WTC11 (cell line): ENCODE data around the gene NAA60. TPM values are rescaled to one million over a fixed set of nuclear protein-coding genes. Genes with fewer than 3 reads are reported as not detected.

Experiments used
- CREB1 ChIP-seq: sonication (generic); formaldehyde crosslinking; IDR thresholded peaks from 2 replicates; pipeline ENCODE4 v1.8.0; 2023; ENCODE audit warnings: mild to moderate bottlenecking, missing genetic modification reagents
- GRHL2 ChIP-seq: fragments of 250-450 bp; sonication (Bioruptor Pico); IDR thresholded peaks from 2 replicates; pipeline ENCODE4 v1.8.0; 2022; ENCODE audit warnings: mild to moderate bottlenecking, moderate library complexity; ENCODE audit not compliant: insufficient replicate concordance, severe bottlenecking
- HMGA2 ChIP-seq: fragments of 250-450 bp; sonication (Bioruptor Pico); IDR thresholded peaks from 2 replicates; pipeline ENCODE4 v1.4.0; 2021; ENCODE audit warnings: mild to moderate bottlenecking, moderate library complexity
- JAZF1 ChIP-seq: fragments of 250-450 bp; sonication (Bioruptor Pico); IDR thresholded peaks from 2 replicates; pipeline ENCODE4 v1.9.0; 2021; ENCODE audit warnings: moderate library complexity, mild to moderate bottlenecking, inconsistent platforms
- JUN ChIP-seq: sonication (generic); formaldehyde crosslinking; IDR thresholded peaks from 2 replicates; pipeline ENCODE4 v1.8.0; 2023; ENCODE audit warnings: mild to moderate bottlenecking, missing genetic modification reagents
- MYBL2 ChIP-seq: sonication (generic); formaldehyde crosslinking; IDR thresholded peaks from 2 replicates; pipeline ENCODE4 v1.8.1; 2023; ENCODE audit warnings: mild to moderate bottlenecking, moderate library complexity, missing genetic modification reagents
- NR3C1 ChIP-seq: sonication (generic); formaldehyde crosslinking; conservative IDR thresholded peaks from 2 replicates; pipeline ENCODE4 v1.8.1; 2023; ENCODE audit warnings: low read depth, mild to moderate bottlenecking, missing genetic modification reagents
- OVOL2 ChIP-seq: fragments of 250-450 bp; sonication (Bioruptor Pico); IDR thresholded peaks from 2 replicates; pipeline ENCODE4 v1.9.0; 2021; ENCODE audit warnings: mild to moderate bottlenecking, borderline replicate concordance
- SOX15 ChIP-seq: fragments of 250-450 bp; sonication (Bioruptor Pico); IDR thresholded peaks from 2 replicates; pipeline ENCODE4 v1.9.0; 2021; ENCODE audit warnings: mild to moderate bottlenecking
- TCF7 ChIP-seq: sonication (generic); formaldehyde crosslinking; IDR thresholded peaks from 2 replicates; pipeline ENCODE4 v1.8.0; 2022; ENCODE audit warnings: mild to moderate bottlenecking, low read depth, missing genetic modification reagents, moderate library complexity
- TEAD1 ChIP-seq: sonication (generic); formaldehyde crosslinking; IDR thresholded peaks from 2 replicates; pipeline ENCODE4 v1.8.0; 2022; ENCODE audit warnings: mild to moderate bottlenecking, missing genetic modification reagents
- TEAD4 ChIP-seq: sonication (generic); formaldehyde crosslinking; IDR thresholded peaks from 2 replicates; pipeline ENCODE4 v1.8.0; 2022; ENCODE audit warnings: mild to moderate bottlenecking, missing genetic modification reagents
- TP53 ChIP-seq: sonication (generic); formaldehyde crosslinking; IDR thresholded peaks from 2 replicates; pipeline ENCODE4 v1.8.1; 2023; ENCODE audit warnings: mild to moderate bottlenecking, missing genetic modification reagents
- ZNF423 ChIP-seq: fragments of 250-450 bp; sonication (Bioruptor Pico); IDR thresholded peaks from 2 replicates; pipeline ENCODE4 v2.1.2; 2022; ENCODE audit warnings: mild to moderate bottlenecking, moderate library complexity
- total RNA-seq: library from RNA; stranded (reverse); gene quantifications from 3 replicates; pipeline ENCODE4 v1.2.3, GENCODE V29; 2021
- TF ChIP-seq, protein P1 (sequence below): fragments of 250-450 bp; sonication (Bioruptor Pico); IDR thresholded peaks from 2 replicates; pipeline ENCODE4 v1.9.0; 2021; ENCODE audit warnings: mild to moderate bottlenecking
- TF ChIP-seq, protein P2 (sequence below): sonication (generic); formaldehyde crosslinking; IDR thresholded peaks from 2 replicates; pipeline ENCODE4 v1.8.1; 2023; ENCODE audit warnings: mild to moderate bottlenecking, missing genetic modification reagents, borderline replicate concordance
- TF ChIP-seq, protein P3 (sequence below): sonication (generic); formaldehyde crosslinking; IDR thresholded peaks from 2 replicates; pipeline ENCODE4 v1.8.0; 2022; ENCODE audit warnings: mild to moderate bottlenecking, missing genetic modification reagents
- TF ChIP-seq, protein P4 (sequence below): sonication (generic); formaldehyde crosslinking; IDR thresholded peaks from 2 replicates; pipeline ENCODE4 v1.8.0; 2022; ENCODE audit warnings: mild to moderate bottlenecking, missing genetic modification reagents
- TF ChIP-seq, protein P5 (sequence below): sonication (generic); formaldehyde crosslinking; IDR thresholded peaks from 2 replicates; pipeline ENCODE4 v1.8.1; 2023; ENCODE audit warnings: mild to moderate bottlenecking, missing genetic modification reagents
- TF ChIP-seq, protein P6 (sequence below): sonication (generic); formaldehyde crosslinking; IDR thresholded peaks from 2 replicates; pipeline ENCODE4 v1.8.1; 2022; ENCODE audit warnings: missing genetic modification reagents, borderline replicate concordance
- TF ChIP-seq, protein P7 (sequence below): sonication (generic); formaldehyde crosslinking; IDR thresholded peaks from 2 replicates; pipeline ENCODE4 v1.8.1; 2023; ENCODE audit warnings: mild to moderate bottlenecking, missing genetic modification reagents
- TF ChIP-seq, protein P8 (sequence below): fragments of 250-450 bp; sonication (Bioruptor Pico); IDR thresholded peaks from 2 replicates; pipeline ENCODE4 v1.8.0; 2021; ENCODE audit warnings: mild to moderate bottlenecking

The NAA60 gene
- total RNA-seq, 1 experiment from 2014 or later: 50.3 TPM

DNA sequence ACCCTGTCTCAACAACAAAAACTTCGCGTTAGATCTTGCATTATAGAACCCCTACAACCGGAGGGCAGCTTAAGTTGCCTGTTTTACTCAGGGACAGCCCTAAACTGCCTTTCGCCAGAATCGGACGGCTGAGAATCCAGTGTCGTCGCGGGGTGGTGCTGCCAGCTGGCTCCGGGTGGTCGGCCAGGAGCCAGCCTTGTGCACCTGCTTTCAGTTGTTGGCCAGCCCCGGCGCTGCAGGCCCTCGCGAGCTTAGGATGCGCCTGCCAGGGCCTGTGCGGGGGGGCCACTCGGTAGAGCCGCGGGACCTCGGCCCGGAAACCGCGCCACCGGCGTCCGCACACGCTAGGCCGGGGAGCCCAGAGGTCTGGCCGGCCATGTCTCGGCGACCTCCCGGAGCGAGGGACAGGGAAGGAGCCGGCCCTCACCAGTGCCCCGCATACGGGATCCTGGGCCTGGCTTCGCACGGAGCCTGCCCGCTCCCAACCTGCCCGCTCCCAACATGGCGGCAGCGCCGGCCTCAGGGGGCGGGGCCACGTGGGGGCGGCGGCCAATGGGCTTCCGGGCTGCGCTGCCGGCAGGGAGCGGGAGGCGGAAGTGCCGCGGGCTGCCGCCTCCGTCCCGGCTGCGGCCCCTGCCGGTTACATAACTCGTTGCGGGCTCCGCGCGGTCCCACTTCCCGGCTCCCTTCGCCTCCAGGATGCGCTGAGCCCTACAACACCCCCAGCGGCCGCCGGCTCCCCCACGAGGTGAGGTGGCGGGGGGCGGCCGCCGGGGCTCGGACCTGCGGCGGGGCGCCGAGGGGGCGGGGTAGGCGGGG is 14.2 kb downstream of the NAA60 start (continued):
- TF ChIP-seq, protein P1, sequence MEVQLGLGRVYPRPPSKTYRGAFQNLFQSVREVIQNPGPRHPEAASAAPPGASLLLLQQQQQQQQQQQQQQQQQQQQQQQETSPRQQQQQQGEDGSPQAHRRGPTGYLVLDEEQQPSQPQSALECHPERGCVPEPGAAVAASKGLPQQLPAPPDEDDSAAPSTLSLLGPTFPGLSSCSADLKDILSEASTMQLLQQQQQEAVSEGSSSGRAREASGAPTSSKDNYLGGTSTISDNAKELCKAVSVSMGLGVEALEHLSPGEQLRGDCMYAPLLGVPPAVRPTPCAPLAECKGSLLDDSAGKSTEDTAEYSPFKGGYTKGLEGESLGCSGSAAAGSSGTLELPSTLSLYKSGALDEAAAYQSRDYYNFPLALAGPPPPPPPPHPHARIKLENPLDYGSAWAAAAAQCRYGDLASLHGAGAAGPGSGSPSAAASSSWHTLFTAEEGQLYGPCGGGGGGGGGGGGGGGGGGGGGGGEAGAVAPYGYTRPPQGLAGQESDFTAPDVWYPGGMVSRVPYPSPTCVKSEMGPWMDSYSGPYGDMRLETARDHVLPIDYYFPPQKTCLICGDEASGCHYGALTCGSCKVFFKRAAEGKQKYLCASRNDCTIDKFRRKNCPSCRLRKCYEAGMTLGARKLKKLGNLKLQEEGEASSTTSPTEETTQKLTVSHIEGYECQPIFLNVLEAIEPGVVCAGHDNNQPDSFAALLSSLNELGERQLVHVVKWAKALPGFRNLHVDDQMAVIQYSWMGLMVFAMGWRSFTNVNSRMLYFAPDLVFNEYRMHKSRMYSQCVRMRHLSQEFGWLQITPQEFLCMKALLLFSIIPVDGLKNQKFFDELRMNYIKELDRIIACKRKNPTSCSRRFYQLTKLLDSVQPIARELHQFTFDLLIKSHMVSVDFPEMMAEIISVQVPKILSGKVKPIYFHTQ (CRISPR knock-in tag): no peak
- TF ChIP-seq, protein P2, sequence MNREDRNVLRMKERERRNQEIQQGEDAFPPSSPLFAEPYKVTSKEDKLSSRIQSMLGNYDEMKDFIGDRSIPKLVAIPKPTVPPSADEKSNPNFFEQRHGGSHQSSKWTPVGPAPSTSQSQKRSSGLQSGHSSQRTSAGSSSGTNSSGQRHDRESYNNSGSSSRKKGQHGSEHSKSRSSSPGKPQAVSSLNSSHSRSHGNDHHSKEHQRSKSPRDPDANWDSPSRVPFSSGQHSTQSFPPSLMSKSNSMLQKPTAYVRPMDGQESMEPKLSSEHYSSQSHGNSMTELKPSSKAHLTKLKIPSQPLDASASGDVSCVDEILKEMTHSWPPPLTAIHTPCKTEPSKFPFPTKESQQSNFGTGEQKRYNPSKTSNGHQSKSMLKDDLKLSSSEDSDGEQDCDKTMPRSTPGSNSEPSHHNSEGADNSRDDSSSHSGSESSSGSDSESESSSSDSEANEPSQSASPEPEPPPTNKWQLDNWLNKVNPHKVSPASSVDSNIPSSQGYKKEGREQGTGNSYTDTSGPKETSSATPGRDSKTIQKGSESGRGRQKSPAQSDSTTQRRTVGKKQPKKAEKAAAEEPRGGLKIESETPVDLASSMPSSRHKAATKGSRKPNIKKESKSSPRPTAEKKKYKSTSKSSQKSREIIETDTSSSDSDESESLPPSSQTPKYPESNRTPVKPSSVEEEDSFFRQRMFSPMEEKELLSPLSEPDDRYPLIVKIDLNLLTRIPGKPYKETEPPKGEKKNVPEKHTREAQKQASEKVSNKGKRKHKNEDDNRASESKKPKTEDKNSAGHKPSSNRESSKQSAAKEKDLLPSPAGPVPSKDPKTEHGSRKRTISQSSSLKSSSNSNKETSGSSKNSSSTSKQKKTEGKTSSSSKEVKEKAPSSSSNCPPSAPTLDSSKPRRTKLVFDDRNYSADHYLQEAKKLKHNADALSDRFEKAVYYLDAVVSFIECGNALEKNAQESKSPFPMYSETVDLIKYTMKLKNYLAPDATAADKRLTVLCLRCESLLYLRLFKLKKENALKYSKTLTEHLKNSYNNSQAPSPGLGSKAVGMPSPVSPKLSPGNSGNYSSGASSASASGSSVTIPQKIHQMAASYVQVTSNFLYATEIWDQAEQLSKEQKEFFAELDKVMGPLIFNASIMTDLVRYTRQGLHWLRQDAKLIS (CRISPR knock-in tag): no peak
- TF ChIP-seq TEAD4 (CRISPR knock-in tag): peak; percentile 12; the same call in 1 of the 2 replicates
- no peak for TF ChIP-seq TP53 (CRISPR knock-in tag)
- TF ChIP-seq JAZF1 (CRISPR knock-in tag): no peak
- TF ChIP-seq CREB1: no peak
- TF ChIP-seq, protein P3, sequence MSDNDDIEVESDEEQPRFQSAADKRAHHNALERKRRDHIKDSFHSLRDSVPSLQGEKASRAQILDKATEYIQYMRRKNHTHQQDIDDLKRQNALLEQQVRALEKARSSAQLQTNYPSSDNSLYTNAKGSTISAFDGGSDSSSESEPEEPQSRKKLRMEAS (CRISPR knock-in tag): peak; percentile 90
- no peak for TF ChIP-seq TCF7 (CRISPR knock-in tag)
- TF ChIP-seq, protein P4, sequence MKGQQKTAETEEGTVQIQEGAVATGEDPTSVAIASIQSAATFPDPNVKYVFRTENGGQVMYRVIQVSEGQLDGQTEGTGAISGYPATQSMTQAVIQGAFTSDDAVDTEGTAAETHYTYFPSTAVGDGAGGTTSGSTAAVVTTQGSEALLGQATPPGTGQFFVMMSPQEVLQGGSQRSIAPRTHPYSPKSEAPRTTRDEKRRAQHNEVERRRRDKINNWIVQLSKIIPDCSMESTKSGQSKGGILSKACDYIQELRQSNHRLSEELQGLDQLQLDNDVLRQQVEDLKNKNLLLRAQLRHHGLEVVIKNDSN (CRISPR knock-in tag): peak; percentile 89
- no peak for TF ChIP-seq SOX15 (CRISPR knock-in tag)
- TF ChIP-seq OVOL2: no peak
- TF ChIP-seq, protein P5, sequence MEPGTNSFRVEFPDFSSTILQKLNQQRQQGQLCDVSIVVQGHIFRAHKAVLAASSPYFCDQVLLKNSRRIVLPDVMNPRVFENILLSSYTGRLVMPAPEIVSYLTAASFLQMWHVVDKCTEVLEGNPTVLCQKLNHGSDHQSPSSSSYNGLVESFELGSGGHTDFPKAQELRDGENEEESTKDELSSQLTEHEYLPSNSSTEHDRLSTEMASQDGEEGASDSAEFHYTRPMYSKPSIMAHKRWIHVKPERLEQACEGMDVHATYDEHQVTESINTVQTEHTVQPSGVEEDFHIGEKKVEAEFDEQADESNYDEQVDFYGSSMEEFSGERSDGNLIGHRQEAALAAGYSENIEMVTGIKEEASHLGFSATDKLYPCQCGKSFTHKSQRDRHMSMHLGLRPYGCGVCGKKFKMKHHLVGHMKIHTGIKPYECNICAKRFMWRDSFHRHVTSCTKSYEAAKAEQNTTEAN (CRISPR knock-in tag): 0 out of 2 replicates have a peak, but pooled peaks have one; percentile 52
- TF ChIP-seq, protein P6, sequence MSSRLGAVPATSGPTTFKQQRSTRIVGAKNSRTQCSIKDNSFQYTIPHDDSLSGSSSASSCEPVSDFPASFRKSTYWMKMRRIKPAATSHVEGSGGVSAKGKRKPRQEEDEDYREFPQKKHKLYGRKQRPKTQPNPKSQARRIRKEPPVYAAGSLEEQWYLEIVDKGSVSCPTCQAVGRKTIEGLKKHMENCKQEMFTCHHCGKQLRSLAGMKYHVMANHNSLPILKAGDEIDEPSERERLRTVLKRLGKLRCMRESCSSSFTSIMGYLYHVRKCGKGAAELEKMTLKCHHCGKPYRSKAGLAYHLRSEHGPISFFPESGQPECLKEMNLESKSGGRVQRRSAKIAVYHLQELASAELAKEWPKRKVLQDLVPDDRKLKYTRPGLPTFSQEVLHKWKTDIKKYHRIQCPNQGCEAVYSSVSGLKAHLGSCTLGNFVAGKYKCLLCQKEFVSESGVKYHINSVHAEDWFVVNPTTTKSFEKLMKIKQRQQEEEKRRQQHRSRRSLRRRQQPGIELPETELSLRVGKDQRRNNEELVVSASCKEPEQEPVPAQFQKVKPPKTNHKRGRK (CRISPR knock-in tag): no peak
- TF ChIP-seq, protein P7, sequence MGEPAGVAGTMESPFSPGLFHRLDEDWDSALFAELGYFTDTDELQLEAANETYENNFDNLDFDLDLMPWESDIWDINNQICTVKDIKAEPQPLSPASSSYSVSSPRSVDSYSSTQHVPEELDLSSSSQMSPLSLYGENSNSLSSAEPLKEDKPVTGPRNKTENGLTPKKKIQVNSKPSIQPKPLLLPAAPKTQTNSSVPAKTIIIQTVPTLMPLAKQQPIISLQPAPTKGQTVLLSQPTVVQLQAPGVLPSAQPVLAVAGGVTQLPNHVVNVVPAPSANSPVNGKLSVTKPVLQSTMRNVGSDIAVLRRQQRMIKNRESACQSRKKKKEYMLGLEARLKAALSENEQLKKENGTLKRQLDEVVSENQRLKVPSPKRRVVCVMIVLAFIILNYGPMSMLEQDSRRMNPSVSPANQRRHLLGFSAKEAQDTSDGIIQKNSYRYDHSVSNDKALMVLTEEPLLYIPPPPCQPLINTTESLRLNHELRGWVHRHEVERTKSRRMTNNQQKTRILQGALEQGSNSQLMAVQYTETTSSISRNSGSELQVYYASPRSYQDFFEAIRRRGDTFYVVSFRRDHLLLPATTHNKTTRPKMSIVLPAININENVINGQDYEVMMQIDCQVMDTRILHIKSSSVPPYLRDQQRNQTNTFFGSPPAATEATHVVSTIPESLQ (CRISPR knock-in tag): no peak; the same call in 1 of the 2 replicates
- TF ChIP-seq MYBL2 (CRISPR knock-in tag): peak; percentile 55; the same call in 1 of the 2 replicates
- no peak for TF ChIP-seq HMGA2
- peak; percentile 3; the same call in 1 of the 2 replicates for TF ChIP-seq ZNF423 (CRISPR knock-in tag)
- no peak for TF ChIP-seq TEAD1
- no peak for TF ChIP-seq NR3C1
- TF ChIP-seq, protein P8, sequence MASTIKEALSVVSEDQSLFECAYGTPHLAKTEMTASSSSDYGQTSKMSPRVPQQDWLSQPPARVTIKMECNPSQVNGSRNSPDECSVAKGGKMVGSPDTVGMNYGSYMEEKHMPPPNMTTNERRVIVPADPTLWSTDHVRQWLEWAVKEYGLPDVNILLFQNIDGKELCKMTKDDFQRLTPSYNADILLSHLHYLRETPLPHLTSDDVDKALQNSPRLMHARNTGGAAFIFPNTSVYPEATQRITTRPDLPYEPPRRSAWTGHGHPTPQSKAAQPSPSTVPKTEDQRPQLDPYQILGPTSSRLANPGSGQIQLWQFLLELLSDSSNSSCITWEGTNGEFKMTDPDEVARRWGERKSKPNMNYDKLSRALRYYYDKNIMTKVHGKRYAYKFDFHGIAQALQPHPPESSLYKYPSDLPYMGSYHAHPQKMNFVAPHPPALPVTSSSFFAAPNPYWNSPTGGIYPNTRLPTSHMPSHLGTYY (CRISPR knock-in tag): no peak
- TF ChIP-seq GRHL2: no peak
- no peak for TF ChIP-seq JUN (CRISPR knock-in tag)
